NCI-H187 treated with DMSO at 0.1 percent for 48 hours (cell line): ENCODE measurements around the gene NOX1.
"Not testable (repeated sequence)": the region's sequence is repeated elsewhere in the genome, so short reads cannot be mapped to it uniquely, and the experiment has no call there.

Experiments used
- DNase-seq: peaks from one replicate; lab custom pipeline; 2025; lab: John Stamatoyannopoulos, UW

The NOX1 gene

GRCh38 chrX:100819534-100819836 lies 54.7 kb downstream of the NOX1 start:
- no peak for DNase-seq

- no peak for DNase-seq
These were observed 56.8 kb downstream of the NOX1 start for GRCh38 chrX:100817340-100817739.

GRCh38 chrX:100812216-100813158 lies 61.7 kb downstream of the NOX1 start:
- DNase-seq, result no peak

DNA sequence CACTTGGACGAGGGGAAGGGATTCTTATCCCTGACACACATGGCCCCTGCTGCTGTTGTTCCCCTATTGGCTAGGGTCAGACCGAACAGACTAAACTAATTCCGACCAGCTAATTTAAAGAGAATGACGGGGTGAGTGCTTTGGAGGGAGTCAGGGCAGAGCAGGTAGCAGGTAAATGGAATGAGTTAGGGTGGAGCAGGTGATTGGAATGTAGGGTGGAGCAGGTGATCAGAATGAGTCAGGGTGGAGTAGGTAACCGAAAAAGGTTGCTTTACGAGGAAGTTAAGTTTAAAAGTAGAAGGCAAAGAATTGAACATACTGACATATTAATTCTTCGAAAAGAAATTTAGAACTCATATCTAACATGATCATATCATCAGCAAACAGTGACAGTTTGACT lies 65.9 kb downstream of the NOX1 start:
- DNase-seq, result not testable (repeated sequence)

GRCh38 chrX:100804780-100805179 lies 69.4 kb downstream of the NOX1 start:
- no peak for DNase-seq

GRCh38 chrX:100802843-100803242 lies 71.3 kb downstream of the NOX1 start:
- no peak for DNase-seq

DNA sequence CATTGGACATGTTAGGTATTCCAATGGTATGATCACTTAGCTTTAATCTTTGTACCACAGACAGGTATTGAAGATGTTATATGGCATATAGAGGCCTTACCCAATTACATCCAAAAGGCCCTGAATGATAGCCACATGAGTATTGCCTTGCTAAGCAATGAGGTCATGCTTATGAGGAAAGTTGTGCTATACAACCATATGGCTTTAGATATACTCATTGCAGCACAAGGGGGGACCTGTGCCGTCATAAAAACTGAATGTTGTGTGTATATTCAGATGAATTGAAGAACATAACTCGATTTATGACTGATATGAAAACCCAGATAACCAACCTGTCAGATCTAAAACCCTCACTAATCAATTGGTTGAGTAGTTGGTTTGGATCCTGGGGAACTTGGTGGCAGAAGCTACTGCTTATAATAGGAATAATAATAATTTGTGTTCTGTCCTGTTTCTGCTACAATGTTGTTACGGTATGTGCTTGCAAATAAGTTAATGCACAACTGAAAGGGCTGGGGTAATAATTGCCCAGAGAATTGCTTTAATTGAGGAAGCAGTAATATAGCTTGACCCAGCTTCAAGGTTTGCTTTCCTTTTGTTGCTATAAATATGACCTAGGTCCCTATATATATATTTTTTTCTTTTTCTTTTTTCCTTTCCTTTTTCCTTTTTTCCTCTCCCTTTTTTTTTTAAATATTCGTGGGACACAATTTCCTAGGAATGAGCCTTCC lies 75.5 kb downstream of the NOX1 start:
- DNase-seq, result no peak

GRCh38 chrX:100797359-100797758 lies 76.8 kb downstream of the NOX1 start:
- no peak for DNase-seq

GRCh38 chrX:100796371-100796770 lies 77.8 kb downstream of the NOX1 start:
- not testable (repeated sequence) for DNase-seq
